ENCODE measurements around the gene KXD1.

KXD1 gene

DNA sequence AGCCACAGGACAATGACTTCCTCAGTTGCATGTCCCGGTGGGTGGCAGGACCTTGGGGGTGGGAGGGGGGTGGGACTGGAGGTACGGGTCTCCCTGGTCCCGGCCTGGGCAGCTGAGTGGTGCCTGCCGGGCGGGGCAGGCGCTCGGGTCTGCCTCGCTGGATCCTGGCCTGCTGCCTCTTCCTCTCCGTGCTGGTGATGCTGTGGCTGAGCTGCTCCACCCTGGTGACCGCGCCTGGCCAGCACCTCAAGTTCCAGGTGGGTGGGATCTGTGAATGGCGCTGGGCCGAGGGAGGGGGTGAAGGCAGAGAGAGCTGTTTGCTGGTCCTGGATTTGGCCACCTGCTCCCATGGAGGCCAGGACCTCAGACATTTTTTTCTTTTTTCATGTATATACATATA is 60.6 kb downstream of the KXD1 start:
- no peak for DNase-seq
